Transverse colon (tissue), 3 donors: Measurements from ENCODE around the gene FAM171A2.

Experiments used
- CTCF ChIP-seq, 5 experiments: fragments of 200-600 bp in 3 of 5; fragments of 450-650 bp in 2 of 5; sonication (generic) in 3 of 5; IDR thresholded peaks; 1 replicate in 2 of 5; 2 replicates in 3 of 5; pipeline ENCODE4 v1.5.1; 2016 to 2017; ENCODE audit warnings: antibody characterized with exemption in 5 of 5, inconsistent platforms in 3 of 5, mild to moderate bottlenecking in 2 of 5, moderate library complexity in 1 of 5
- EP300 ChIP-seq: sonication (generic); formaldehyde crosslinking; IDR thresholded peaks from one replicate; pipeline ENCODE4 v1.6.1; 2017; ENCODE audit warnings: antibody characterized with exemption, low read depth
- POLR2A ChIP-seq: fragments of 450-650 bp; IDR thresholded peaks from one replicate; pipeline ENCODE4 v1.6.1; 2016; ENCODE audit warnings: antibody characterized with exemption, mild to moderate bottlenecking, moderate library complexity

DNA sequence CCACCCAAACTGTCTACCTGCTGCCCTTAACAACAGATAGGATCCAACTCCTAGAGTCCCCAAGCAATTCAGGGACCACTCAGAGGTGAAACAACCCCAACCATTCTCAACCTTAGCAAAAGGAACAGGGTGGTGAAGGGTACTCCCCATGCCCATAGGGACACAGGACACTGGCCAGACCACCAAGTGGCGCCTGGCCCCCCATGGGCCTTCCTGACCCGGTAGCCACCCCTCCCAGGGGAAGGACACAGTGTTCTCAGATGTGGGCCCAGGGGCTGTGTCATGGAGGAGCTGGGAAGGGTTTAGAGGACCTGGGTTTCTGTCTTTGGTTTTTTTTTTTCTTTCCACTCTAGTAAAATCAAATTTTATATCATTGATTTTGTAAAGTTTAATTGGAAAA lies 29.3 kb downstream of the FAM171A2 start:
- no peak for TF ChIP-seq POLR2A
- TF ChIP-seq CTCF (IDR thresholded peaks at IDR 0.05): no peak
- no peak for TF ChIP-seq EP300
